AG09319 (cell line): Measurements from ENCODE around the gene IGSF21.

Experiments
- DNase-seq: peaks from one replicate; pipeline ENCODE4 v3.0.0-alpha.2; 2010; ENCODE audit warnings: low read depth; ENCODE audit errors: extremely low read depth
- TF ChIP-seq, protein P1 (sequence below): IDR thresholded peaks from 2 replicates; pipeline ENCODE4 v1.5.1; 2011; ENCODE audit warnings: low read depth, mild to moderate bottlenecking, inconsistent platforms, low read length, moderate library complexity

The IGSF21 gene

DNA sequence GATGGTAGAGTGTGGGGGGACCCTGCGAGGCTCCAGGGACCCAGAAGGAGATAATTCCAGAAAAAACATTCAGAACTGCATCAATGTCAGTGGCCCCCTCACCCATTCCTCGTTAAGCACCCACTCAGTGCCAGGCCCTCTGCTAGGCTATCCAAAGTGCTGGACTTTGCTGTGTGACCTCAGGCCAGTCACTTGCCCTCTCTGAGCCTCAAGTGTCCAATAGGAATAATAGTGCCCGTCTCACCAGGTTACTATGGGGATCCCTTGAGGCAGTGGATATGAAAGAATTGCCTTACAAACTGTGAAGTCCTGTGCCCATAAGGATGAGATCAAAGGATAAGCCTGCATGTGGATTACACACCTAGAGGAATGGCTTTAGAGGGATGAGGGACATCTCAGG lies 83.4 kb downstream of the IGSF21 start:
- TF ChIP-seq, protein P1, sequence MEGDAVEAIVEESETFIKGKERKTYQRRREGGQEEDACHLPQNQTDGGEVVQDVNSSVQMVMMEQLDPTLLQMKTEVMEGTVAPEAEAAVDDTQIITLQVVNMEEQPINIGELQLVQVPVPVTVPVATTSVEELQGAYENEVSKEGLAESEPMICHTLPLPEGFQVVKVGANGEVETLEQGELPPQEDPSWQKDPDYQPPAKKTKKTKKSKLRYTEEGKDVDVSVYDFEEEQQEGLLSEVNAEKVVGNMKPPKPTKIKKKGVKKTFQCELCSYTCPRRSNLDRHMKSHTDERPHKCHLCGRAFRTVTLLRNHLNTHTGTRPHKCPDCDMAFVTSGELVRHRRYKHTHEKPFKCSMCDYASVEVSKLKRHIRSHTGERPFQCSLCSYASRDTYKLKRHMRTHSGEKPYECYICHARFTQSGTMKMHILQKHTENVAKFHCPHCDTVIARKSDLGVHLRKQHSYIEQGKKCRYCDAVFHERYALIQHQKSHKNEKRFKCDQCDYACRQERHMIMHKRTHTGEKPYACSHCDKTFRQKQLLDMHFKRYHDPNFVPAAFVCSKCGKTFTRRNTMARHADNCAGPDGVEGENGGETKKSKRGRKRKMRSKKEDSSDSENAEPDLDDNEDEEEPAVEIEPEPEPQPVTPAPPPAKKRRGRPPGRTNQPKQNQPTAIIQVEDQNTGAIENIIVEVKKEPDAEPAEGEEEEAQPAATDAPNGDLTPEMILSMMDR, result no peak
- DNase-seq, result no peak

DNA sequence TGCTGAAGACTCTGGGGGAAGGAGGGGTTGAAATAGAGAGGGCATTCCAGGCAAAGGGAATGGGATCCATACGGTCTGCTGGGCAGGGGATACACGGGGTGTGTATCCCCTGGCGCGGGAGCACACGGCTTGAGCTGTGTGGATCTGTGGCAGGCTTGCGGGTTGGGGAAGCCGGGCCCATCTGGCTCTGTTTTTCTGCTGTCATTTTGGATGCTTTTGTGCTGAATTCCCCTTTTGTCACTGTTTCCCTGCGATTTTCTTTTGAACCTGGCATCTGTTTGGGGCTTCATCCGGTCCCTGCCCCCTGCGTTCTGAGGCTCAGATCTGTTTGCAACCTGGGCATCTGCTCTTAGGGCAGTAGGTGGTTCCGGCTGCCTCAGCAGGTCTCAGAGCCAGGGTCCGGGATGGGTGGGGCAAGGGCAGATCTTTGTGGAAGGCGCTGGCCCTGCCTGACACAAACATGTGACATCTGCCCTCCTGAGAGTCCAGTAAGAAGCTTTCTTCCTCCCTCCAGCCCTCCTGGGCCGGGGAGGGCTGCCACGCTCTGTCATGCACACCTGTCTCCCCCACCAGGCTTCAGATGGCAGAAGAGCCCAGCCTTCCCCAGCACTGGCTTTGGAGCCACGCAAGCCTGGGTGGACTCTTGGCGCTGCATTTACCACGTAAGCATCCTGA lies 84.0 kb downstream of the IGSF21 start:
- no peak for DNase-seq
- TF ChIP-seq, protein P1, result no peak

DNA sequence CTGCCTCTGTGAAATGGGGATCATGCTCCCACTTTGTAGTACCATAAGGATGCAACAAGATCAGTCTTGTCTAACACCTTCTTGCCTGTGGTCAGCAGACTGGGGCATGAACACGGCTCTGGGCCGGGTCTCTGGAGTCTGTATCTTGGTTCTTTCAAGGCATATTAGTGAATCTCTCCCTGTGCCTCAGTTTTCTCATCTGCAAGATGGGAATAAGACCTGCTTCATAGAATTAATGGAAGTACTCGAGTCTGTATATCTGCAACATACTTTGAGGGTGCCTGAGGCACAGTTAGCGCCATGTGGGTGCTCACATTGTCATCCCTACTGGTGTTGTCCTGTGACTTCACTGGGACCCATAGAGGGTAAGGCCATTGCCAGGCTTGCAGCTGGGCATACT lies 84.6 kb downstream of the IGSF21 start:
- TF ChIP-seq, protein P1, result no peak
- DNase-seq, result no peak

DNA sequence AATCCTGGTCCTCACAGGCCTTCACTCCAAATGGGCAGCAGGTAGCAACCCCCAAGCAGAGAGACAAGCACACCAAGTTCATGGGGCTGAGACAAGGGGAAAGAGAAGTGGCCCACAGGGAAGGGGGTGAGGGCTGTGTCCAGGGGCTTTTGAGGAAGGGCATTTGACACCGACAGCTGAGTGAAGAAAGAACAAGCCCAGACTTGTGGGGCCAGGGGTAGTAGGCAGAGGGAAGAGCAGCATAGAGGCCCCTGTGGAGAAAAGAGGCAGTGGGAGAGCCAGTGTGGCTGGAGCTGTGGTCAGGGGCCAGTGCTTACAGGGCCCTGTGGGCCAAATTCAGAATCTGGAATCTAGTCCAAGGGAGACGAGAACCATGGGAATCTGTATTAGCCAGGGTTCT lies 85.4 kb downstream of the IGSF21 start:
- DNase-seq, result no peak
- TF ChIP-seq, protein P1, result no peak

DNA sequence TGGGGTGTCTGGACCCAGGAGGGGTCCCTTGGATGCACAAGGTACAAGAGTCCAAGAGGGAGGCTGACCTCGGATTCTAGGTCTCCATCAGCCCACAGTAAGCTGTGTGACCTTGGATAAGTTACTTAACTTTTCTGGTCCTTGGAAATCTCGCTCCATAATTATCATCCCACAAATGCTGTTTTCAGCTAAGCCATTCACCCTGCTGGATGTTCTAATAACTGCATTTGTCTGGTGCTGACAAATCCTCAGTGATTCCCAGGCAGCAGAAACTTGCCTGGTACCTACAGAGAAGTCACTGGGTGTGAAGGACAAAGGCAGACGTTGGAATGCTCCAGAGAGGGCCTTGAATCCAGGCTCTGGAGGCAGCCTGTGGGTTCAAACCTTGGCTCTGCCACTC lies 89.7 kb downstream of the IGSF21 start:
- DNase-seq, result no peak
- TF ChIP-seq, protein P1, result no peak

DNA sequence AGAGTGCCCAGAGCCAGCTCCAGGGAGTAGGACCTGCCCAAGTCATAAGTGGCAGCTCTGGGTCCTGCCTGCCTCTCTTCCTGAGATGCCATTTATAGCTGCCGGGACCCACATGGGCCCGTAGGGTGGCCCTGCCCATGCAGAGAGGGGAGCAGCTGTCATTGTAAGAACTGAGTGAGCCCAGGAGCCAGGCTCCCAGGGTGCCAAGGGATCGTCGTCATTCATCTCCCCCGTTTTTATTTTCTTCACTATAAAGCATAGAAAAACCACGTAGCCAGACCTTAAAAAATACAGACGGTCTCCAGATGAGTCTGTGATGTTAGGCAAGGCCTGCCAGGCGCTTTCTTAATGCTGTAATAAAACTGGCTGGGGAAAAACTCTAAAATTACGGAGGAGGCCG lies 90.7 kb downstream of the IGSF21 start:
- TF ChIP-seq, protein P1, result no peak
- DNase-seq, result no peak

DNA sequence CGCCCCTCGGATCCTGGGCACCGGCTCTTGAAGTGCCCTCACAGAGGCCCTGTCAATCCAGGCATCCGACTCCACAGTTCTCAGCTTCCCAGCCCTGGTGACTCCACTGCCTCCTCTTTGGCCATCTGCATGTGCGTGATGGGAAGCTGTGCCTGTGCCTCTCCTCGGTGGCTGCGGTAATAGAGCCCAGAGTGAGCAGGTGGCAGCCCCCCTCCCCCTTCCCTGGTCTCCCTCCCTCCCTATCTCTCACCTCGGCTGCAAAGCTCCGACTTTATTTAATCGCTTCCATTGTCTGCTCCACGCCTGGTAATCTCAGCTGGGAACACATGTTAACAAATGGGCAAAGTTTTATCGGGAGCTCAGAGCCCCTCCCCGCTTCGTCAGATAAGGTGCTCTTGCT lies 91.9 kb downstream of the IGSF21 start:
- TF ChIP-seq, protein P1, result no peak
- no peak for DNase-seq
